ENCODE results near the gene GAR1. TPM values are rescaled to one million over a fixed set of nuclear protein-coding genes. Genes with fewer than 3 reads are reported as not detected.

Gene GAR1
- total RNA-seq, 4 donors from 2014 or later = 8.2 to 12.1 (median 9.2) TPM; not detected in 1

DNA sequence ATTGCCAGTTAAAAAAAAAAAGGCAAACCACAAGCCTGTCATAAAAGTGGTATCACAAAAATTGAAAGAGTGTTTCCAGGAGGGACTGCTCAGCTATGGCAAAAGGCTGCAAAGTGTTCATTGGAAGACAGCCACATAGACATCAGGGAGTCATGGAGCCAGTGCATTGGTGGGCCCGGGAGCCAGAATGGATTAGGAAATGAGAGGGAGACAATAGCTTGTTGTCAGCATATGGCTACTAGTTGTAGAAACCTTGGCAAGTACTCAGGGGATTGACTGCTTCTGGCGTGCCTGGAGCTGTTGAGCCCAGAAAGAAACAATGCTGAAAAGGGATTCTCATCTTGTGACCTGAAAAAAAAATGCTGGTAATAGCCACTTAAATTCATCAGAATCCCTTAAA, 5.0 kb downstream of the GAR1 start:
- H3K36me3 ChIP-seq = peaks cover 0 to 6% of the 10 kb centered on the region in 2 donors
- TF ChIP-seq CTCF (IDR thresholded peaks at IDR 0.05) (no peak), POLR2A (IDR thresholded peaks at IDR 0.05) (no peak)
- H3K27me3 ChIP-seq = no peaks in the 10 kb centered on the region
- H3K27ac ChIP-seq = no peak overlapping the region
- intact Hi-C loops (cut with DNase I; ENCODE audit: low total_unique reads) = no loop called here
- no peaks in the 10 kb centered on the region for H3K4me1 ChIP-seq
- no peak for DNase-seq
- H3K4me3 ChIP-seq = no peak overlapping the region
- no peaks in the 10 kb centered on the region for H3K9me3 ChIP-seq

DNA sequence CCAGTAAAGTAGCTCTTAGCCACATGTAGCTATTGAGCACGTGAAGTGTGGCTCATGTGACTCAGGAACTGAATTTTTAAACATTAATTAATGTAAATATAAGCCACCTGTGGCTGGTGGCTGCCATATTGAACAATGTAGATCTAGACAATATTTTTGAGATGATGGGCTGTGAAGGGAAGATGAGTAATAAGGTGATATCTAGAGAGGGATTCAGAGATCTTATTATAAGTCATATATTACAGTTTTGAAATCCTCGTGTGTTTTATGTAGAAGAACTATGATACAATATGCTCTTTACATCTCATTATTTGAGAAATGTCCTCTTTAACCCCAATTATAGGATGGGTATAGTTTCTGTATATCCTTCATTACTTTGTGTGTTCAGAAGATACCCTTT, 5.6 kb downstream of the GAR1 start:
- intact Hi-C loops (cut with DNase I; ENCODE audit: low total_unique reads) = no loop called here
- H3K27me3 ChIP-seq = no peaks in the 10 kb centered on the region
- peaks cover 0 to 6% of the 10 kb centered on the region in 2 donors for H3K36me3 ChIP-seq
- no peaks in the 10 kb centered on the region for H3K9me3 ChIP-seq
- no peaks in the 10 kb centered on the region for H3K4me1 ChIP-seq
- TF ChIP-seq CTCF (IDR thresholded peaks at IDR 0.05) = no peak
- TF ChIP-seq POLR2A (IDR thresholded peaks at IDR 0.05) = no peak
- no peak overlapping the region for H3K4me3 ChIP-seq
- no peak overlapping the region for H3K27ac ChIP-seq
- no peak for DNase-seq

DNA sequence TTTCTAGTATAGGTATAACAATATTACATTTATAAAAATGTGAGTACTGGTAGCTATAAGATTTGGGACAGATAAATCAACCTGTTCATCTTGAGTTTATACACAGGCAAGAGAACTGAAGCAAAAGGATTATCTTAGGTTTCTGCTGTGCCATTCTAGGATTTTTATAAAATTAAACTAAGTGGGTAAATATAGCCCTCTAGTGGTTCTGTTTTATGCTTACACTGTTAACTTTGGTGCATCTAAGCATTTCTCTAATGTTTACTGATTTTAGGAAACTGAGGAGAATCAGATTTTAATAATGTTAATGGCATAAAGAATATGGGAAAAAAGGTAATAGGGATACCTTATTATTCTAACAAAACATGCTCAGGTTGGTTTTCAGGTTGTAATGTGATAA, 11.2 kb downstream of the GAR1 start:
- intact Hi-C loops (cut with DNase I; ENCODE audit: low total_unique reads) = no loop called here
- peaks cover 0 to 6% of the 10 kb centered on the region in 2 donors for H3K36me3 ChIP-seq
- H3K9me3 ChIP-seq = no peaks in the 10 kb centered on the region
- DNase-seq = no peak
- TF ChIP-seq POLR2A (IDR thresholded peaks at IDR 0.05) (no peak), CTCF (IDR thresholded peaks at IDR 0.05) (peak; percentile 24 to 45 (median 39))
- no peak overlapping the region for H3K27ac ChIP-seq
- no peak overlapping the region for H3K4me3 ChIP-seq
- no peaks in the 10 kb centered on the region for H3K27me3 ChIP-seq
- H3K4me1 ChIP-seq = no peaks in the 10 kb centered on the region

DNA sequence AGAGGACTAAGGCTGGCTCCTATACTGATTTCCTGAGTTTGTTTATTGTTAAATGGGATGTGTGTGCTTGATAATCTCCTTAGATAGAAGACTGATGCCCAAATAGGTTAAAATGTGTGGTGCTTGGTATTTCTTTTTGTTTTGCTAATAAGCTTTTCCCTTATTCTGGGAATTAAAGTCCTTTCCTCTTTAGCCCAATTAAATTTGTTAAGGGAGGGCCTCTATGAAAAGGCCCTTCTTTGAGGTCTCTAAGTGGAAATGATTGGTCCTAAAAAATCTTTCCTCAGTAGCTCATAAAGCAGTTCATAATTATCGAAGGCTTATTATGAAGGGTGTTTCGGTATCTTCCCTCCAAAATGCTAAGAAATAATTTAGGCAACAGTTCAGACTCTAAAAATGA, 12.1 kb downstream of the GAR1 start, which contains the start of gene RRH:
Gene RRH, plus strand, starts transcription at position 301 of the 400 bp plus-strand sequence. Its CDS starts 56 bp downstream, at position 357.
- no peak within 1 kb of the TSS for H3K27ac ChIP-seq
- intact Hi-C loops (cut with DNase I; ENCODE audit: low total_unique reads) = no loop called here

DNA sequence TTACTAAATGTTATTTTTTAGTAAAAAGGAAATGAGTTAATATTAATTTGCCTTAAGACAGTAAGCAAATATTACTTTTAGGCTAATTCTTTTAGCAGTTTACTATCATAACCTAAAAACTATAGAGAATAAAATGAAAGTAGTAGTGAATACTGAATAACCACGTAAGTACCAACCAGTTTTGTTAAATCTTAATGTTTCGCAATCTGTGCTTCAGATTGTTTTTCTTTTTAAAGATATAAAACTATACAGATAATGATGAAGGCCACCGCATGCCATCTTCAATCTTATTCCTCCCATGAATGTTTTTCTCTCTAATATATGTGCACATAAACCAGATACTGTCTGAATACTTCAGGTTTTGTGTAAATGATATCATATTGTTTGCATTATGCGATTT, 18.2 kb downstream of the GAR1 start:
- no peaks in the 10 kb centered on the region for H3K27me3 ChIP-seq
- no peaks in the 10 kb centered on the region for H3K36me3 ChIP-seq
- TF ChIP-seq POLR2A (IDR thresholded peaks at IDR 0.05) (no peak), CTCF (IDR thresholded peaks at IDR 0.05) (no peak)
- no peaks in the 10 kb centered on the region for H3K4me1 ChIP-seq
- no peak for DNase-seq
- intact Hi-C loops (cut with DNase I; ENCODE audit: low total_unique reads) = no loop called here
- H3K4me3 ChIP-seq = no peak overlapping the region
- H3K9me3 ChIP-seq = no peaks in the 10 kb centered on the region
- H3K27ac ChIP-seq = no peak overlapping the region

More for the DNA sequence above, 12.1 kb downstream of the GAR1 start, which contains the start of gene RRH:
- no peak for TF ChIP-seq CTCF (IDR thresholded peaks at IDR 0.05)
- no peak for TF ChIP-seq POLR2A (IDR thresholded peaks at IDR 0.05)
- Histone ChIP-seq H3K4me1 (no peaks in the 10 kb centered on the region), H3K4me3 (no peak within 1 kb of the TSS), H3K27me3 (no peaks in the 10 kb centered on the region), H3K36me3 (peaks cover 0 to 6% of the 10 kb centered on the region in 2 donors), H3K9me3 (no peaks in the 10 kb centered on the region)
- no peak for DNase-seq

Measured in uterus (tissue), 4 donors.